ENCODE data around the gene GPR89A.
"Not testable (repeated sequence)": the region's sequence is repeated elsewhere in the genome, so short reads cannot be mapped to it uniquely, and the experiment has no call there.

DNA sequence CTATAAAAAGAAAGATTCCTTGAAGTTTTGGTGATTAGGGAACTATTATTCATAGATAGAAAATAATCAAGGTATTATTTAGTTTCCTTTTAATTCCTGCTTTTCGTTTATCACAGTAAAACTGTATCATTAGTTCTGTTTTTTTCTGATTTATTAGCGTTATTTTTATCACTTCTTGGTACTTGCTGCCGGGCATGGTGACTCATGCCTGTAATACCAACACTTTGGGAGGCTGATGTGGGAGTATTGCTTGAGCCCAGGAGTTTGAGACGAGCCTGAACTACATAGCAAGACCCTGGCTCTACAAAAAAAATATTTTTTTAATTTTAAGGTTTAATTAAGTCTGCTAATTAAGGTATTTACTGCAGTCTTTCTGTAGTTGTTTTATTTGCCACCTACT, 57.2 kb downstream of the GPR89A start:
- TF ChIP-seq POLR2A (IDR thresholded peaks at IDR 0.05): not testable (repeated sequence)
- TF ChIP-seq, protein P1, sequence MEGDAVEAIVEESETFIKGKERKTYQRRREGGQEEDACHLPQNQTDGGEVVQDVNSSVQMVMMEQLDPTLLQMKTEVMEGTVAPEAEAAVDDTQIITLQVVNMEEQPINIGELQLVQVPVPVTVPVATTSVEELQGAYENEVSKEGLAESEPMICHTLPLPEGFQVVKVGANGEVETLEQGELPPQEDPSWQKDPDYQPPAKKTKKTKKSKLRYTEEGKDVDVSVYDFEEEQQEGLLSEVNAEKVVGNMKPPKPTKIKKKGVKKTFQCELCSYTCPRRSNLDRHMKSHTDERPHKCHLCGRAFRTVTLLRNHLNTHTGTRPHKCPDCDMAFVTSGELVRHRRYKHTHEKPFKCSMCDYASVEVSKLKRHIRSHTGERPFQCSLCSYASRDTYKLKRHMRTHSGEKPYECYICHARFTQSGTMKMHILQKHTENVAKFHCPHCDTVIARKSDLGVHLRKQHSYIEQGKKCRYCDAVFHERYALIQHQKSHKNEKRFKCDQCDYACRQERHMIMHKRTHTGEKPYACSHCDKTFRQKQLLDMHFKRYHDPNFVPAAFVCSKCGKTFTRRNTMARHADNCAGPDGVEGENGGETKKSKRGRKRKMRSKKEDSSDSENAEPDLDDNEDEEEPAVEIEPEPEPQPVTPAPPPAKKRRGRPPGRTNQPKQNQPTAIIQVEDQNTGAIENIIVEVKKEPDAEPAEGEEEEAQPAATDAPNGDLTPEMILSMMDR (IDR thresholded peaks at IDR 0.05): not testable (repeated sequence)
